GM19467 (cell line): ENCODE results near the gene KDSR.
A peak's percentile ranks its signal among the peaks of the same experiment; 100 is the strongest.

Experiments used
- ATAC-seq: cut with Tn5 transposase; IDR thresholded peaks from one replicate; pipeline ENCODE4 v1.9.1; 2021; ENCODE audit warnings: mild to moderate bottlenecking, moderate library complexity; ENCODE audit not compliant: unreplicated experiment

The KDSR gene, protein sequence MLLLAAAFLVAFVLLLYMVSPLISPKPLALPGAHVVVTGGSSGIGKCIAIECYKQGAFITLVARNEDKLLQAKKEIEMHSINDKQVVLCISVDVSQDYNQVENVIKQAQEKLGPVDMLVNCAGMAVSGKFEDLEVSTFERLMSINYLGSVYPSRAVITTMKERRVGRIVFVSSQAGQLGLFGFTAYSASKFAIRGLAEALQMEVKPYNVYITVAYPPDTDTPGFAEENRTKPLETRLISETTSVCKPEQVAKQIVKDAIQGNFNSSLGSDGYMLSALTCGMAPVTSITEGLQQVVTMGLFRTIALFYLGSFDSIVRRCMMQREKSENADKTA

DNA sequence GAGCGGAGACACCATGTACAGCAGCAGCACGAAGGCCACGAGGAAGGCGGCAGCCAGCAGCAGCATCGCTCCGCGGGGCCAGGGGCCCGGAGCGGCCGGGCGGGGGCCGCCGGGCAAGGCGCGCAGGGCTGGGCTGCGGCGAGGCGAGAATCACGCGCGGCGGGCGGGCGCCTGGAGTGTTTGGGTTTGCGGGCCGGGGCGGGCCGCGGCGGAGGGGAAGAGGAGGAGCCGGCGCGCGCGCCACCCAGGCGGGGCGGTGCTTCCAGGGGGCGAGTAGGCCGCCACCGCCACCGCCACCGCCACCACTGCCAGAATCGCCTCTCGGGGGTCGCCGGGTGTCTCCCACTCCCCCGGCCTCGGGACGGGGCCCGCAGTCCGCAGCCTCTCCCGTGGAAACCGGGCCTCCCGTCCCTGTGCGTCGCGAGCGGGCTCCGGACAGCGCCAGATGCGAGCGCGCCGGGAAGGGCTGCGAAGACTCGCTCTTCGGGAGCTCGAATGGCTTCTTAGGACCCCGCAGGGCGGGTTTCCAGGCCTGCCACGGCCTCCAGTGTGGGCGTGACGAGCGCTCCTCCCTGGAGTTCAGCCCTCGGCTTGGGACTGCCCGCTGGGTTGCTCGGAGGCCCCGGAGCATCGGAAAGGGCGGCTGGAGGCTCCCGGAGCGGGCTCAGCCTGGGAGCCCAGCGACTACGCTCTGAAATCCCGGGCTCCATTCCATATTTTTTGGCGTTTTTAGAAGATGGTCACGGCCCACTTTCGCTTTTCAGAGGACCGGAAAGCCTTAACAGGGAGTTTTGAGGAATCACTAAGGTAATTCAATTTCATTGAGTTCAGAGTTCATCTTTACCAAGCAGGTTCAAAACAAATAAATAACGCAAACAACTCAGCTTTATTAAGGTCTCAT lies at the start of gene KDSR:
KDSR (minus strand) TSS at position 154 of the 901 bp plus-strand sequence; CDS start at position 66, 88 bp downstream.
- peak; percentile 85 for ATAC-seq

DNA sequence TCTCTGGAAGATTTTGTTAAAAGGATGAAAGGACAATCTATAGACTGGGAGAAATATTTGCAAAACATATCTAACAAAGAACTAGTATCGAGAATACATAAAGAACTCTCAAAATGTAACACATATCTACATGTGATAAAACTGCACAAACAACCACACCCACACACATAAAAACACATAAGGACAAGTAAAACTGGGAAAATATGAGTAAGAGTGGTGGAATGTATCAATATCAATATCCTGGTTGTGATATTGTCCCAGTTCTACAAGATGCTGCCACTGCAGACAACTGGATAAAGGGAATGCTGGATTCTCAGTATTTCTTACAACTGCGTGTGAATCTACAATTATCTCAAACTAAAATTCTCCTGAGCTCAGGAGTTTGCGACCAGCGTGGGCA lies 45.9 kb upstream of the KDSR start:
- ATAC-seq, result no peak

DNA sequence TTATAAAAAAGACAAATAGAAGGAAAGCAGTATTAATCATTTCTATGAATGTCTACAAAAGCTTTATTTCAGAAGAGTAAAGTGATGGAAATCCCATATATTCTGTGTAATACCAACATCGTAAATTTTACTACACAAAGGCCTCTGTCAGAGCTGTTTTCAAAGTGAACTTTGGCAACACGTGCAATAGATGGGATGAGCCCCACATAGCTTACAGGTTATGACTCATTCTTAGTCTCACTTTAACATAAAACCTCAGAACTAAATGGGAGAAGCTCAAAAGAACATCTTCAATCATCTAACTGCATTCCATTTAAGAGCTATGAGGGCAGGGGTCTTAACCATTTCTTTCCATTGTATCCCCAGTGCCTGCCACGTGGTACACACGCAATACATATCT lies 43.8 kb upstream of the KDSR start:
- no peak for ATAC-seq

DNA sequence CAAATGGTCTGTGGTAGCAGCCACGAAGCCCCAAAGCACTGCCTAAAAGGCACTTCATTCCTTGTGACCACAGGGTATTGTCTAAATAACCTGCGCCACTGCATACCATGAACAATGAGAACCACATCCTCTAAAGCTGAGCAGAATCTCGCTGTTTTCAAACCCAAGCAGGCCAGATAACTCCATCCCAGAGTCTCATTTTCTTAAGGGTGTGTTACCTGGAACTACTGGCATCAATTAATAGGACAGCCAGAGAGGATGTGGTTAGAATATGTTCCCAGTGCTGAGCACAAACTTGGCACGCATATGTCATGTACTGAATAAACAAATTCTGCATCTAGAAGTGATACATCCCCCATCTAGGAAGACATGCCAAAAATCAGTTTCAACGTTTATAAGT lies 42.3 kb upstream of the KDSR start:
- ATAC-seq, result no peak

DNA sequence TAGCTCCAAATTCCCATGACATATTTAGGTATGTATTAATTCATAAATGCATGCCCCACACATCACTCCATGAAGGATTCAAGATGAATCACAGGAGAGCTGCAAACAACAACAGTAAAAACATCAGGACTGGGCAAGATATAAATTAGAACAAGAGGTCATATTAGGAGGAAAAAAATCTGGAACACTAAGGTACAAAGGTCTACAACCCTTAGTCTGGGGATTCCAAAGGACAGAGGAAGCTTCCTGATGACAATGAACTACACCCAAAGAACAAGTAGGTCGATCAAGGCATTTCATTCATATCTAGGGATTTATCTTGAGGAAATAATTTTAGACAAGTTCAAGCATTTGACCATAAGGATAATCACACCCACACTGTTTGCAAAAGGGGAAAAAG lies 40.7 kb upstream of the KDSR start:
- no peak for ATAC-seq

DNA sequence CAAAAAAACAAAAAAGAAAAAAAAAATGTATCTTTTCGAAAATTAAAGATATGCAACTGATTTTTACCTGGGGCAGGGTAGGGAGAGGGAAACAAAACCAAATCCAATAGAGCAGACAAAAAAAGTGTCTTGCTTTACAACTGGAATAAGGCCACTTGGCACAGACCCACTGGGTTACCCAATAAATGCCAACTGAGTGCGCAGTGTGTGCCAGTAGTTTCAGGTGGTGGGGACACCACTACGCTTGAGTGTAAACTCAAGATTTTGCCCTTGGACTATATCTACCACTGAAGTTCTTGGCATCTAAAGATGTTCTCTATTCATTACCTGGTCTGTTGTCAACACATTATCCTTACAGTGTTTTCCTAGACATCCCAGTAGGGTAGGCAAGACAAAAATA lies 39.0 kb upstream of the KDSR start:
- ATAC-seq, result no peak

DNA sequence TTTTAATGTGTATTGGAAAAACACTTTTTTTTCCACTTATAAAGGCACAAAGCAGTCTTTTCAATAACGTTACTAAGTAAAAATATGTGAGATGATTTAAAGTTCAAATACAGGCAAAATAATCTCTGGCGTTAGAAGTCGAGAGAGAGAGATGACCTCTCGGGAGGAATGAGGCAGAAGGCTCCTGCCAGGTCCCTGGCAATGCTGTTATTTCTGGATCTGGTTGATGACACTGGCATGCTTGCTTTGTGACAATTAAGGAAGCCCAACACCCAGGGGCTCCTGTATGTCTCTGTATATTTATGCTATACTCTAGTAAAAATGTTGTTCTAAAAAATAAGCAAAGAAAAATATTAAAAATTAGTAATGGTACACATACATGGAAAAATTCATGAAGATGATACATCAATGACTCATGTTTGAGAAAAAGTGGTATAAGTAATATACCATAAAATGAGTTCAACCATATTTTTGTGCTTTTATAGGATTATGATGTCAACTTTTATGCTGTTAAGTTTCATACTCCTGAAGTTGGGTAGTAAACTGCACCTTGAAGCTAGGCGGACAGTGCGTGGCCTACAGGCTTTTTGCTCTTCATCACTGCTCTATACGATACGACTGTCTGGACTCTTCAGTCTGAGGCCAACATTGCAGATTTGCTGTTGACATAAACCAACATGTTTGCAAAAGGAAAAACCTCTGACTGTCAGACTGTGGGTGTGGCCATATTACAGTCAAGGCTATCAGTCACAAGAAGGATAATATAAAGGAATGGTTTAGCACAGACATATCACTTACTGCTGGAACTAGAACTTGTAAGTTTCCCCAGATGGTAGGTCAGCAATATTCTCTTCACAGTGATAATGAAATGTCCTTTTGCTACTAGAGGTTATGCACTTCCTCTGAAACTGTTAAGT lies 35.5 kb upstream of the KDSR start:
- ATAC-seq, result no peak

DNA sequence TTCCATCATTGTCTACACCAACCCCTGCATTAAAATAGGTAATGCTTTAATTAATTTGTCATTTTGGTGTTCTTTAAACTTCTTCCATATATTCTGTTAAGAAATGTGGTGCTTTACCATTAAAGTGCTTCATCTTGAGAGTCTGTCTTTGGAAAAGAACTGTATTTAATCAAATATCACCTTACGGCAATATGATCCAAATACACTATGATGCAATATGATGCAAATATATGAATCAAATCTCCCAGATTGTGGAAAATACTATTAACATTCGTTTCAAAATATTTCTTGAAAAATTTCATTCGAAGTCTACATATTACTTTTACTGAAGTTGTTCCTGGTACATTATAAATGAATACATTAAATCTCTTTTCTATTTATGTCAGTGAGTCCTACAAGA lies 32.3 kb upstream of the KDSR start:
- no peak for ATAC-seq

DNA sequence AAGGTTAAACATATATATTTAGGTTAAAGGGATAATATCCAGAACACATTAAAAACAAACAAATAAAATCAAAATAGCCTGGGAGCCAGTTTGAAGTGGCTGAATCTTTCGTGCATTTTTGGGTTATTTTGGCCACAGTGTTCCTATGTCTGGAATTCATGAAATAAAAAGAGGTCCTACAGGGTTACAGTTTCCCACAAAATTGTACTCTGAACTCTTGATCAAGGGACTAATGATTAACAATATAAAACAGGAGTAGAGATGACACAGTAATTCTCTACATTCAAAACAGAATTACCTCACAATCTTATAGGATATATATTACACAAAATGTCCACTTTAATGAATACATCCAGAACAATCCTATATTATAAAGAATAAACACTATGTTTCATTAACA lies 30.3 kb upstream of the KDSR start:
- no peak for ATAC-seq

DNA sequence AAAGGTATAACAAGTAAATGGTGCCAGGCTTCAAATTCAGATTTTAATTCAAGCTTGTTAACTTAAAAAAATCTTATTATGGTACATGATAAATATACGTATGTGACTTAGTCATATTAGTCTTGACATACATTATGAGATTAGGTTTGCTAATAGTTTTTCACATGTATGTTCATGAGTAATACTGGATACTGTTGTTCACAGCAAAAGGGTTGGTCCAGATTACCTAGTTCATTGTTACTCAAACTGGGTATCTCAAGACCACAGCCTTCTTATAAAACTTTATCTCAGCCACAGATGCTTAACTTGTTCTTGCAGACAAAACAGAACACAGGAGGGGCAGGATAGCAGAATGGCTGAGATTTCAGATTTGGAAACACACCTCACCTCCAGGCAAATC lies 28.5 kb upstream of the KDSR start:
- ATAC-seq, result no peak

DNA sequence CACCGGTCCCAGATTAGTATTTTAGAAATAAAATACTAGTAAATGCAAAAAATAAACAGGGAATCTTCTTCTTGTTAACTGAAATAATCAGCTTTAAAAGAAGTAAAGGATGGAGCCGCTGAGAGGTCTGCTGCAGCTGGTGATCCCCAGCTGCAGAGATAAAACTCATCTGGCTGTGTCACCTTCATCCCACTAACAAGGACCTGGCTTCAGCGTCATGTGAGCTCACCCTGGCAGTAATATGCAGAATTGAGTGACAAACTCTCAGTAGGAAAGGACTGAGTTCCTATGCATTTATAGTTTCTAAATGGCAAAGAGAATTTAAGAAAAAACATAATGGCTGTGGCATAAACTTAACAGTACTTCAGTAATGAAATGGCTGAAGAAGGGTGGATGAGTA lies 27.9 kb upstream of the KDSR start:
- no peak for ATAC-seq

DNA sequence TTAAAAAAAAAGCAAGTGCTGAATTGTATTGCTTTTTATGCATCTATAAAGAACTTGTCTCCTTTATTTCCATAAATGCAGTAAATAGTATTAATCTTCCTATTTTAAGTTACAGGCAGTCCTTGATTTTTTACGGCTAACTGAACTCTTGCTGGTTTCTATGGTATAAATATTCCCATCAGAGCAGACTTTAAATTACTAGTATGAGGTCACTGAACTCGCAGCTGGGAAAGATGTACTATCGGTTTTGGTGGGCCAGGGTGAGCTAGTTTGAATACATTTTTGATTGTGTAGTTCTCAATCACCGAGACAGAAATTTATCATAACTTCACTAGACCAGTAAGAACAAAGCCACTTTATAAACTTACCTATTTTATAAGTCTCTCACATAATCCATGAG lies 20.9 kb upstream of the KDSR start:
- ATAC-seq, result no peak

DNA sequence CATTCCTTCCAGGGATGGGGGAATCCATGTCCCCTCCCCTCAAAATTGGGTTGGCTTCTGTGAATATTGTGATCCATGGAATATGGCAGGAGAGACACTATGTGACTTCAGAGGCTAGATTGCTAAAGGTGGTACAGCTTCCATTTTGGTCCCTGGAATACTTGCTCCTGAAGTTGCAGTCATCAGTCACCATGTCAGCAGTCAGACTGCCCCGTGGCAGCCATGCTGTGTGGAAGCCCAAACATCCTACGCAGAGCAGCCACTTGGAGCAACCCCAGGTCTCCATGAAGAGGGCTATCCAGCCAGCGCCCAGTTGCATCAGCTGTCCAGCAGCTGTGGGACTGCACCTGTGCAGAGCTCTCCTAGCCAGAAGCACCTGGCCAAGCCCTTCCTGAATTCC lies 15.8 kb upstream of the KDSR start:
- ATAC-seq, result no peak

DNA sequence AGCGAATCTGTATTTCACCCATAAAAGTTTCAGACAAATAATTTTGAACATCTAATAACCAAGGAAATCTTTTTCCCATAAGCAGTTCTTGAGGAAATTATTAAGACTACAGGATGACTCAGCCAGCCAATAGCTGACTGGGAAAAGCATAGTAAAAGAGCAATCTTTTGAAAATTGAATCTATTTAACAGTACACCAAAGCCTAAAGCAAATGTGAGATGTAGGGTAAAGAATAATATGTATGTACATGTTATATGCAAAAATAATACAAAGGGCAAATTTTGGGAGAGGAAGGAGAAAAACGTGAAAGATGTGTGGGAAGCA lies 12.6 kb upstream of the KDSR start:
- no peak for ATAC-seq

DNA sequence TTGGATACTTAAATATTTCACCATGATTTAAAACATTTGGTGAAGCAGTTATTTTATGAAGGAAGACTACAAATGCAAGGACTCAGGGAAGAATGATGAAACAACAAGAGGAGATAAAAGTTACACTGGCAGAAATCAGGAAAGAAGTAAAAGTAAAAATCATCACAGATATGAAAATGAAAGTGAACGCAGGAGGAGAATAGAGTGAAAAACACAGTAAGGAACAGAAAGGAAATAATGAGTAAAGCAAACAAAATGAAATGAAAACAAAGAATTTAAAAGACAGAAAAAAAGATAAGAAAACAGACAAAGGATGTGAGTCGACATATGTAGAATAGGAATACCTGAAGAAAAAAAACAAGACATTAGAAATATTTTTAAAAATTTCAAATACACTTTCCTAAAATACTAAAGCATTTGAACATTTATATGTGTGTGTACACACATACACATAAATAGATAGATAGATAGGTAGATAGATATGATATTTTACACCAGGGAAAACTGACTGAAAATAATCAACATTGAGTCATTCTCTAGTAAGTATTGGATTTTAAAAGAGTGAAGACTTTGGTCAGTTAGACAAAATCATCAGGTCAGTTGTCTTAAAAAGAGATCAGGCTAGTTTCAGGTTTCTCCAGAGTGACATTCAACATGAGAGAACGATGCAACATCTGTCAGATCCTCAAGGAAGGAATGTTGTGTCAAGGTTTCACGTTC lies 12.1 kb upstream of the KDSR start:
- ATAC-seq, result peak; percentile 65

DNA sequence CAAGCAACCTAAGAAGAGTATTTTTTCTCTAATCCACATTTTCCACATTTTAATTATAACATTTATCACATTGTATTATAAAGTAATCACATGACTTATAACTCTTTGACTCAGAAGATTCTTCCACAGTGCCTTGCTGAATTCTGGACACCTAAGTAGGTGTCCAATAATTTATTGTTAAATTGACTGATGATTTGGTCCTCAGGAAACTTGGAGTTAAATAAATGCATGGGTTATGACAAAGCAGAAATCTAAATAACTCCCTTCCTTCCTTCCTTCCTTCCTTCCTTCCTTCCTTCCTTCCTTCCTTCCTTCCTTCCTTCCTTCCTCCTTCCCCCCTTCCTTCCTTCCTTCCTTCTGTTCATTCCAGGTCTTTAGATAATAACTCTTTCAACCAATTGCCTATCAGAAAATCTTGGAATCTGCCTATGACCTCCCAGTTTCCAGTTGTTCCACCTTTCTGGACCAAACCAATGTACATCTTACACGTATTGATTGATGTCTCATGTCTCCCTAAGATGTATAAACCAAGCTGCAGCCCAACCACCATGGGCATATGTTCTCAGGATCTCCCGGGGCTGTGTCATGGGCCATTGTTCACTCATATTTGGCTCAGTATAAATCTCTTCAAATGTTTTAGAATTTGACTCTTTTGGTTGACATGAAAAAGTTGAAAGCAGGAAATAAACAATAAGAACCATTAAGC lies 10.4 kb upstream of the KDSR start:
- ATAC-seq, result no peak

DNA sequence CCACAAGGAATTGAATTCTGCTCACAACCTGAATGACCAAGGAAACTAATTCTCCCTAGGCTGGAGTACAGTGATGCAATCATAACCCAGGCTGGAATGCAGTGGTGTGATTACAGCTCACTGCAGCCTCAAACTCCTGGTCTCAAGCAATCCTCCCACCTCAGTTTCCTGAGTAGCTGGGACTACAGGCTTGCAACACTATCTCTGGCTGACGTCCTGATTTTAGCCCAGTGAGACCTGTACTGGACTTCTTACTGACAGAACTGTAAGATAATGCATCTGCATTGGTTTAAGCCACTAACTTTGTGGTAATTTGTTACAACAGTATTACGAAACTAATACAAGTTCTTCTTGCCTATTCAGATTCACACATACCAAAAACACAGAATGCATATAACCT lies 9.5 kb upstream of the KDSR start:
- ATAC-seq, result no peak

DNA sequence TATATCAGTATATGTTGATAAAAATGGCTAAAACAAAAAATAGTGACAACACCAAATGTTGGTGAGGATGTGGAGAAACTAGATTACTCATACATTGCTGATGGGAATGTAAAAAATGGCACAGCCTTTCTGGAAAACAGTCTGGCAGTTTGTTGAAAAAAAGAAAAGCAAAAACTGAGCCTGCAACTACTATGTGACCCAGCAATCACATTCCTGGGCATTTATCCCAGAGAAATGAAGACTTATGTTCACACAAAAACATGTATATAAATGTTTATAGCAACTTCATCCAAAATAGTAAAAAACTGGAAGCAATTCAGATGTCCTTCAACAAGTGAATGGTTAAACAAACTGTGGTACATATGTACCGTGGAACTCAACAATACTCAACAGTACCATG lies 7.5 kb upstream of the KDSR start:
- no peak for ATAC-seq

DNA sequence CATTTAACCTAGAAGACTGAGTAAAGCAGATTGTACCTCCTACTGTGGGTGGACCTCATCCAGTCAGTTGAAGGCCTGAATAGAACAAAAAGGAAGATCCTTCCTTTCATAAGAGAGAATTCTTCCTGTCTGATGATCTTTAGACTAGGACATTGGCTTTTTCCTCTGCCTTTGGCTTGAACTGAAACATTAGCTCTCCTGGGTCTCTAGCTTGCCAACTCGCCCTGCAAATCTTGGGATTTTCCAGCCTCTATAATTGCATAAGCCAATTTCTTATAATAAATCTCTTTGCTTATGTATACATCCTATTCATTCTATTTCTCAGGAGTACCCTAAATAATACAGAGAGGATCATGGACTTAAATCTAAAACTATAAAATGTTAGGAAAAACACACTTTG lies 6.2 kb upstream of the KDSR start:
- ATAC-seq, result no peak

DNA sequence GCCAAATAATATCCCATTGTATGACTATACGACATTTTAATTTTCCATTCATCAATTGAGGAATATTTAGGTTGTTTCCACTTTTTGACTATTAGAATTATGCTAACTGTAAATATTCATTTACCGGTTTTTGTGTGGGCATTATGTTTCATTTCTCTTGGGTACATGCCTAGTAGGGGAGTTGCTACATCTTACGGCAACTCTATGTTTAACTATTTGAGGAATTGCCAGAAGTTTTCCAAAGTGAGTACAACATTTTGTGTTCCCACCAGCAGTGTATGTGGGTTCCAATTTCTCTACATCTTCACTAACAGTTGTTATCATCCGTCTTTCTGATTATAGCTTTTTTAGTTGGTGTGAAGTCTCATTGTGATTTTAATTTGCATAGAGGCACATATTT lies 1.6 kb upstream of the KDSR start:
- ATAC-seq, result no peak
